Liver (tissue), 2 donors: ENCODE data around the gene SLC25A34.

ENCODE experiments used
- CTCF ChIP-seq: fragments of 150-350 bp; IDR thresholded peaks from 2 replicates; pipeline ENCODE4 v1.5.1; 2017; ENCODE audit warnings: improper control_type of control experiment, low read depth, low read length; ENCODE audit not compliant: missing input control
- YY1 ChIP-seq: IDR thresholded peaks from 2 replicates; pipeline ENCODE4 v1.6.1; 2016; ENCODE audit warnings: antibody characterized with exemption, mild to moderate bottlenecking
- donor health status: healthy.

GRCh38 chr1:15736892-15737261 lies 819 bp downstream of the SLC25A34 start:
- TF ChIP-seq CTCF (no peak), YY1 (no peak)
